HepG2 (cell line): ENCODE results near the gene FMNL2. TPM values are rescaled to one million over a fixed set of nuclear protein-coding genes. Genes with fewer than 3 reads are reported as not detected.

Experiments
- ATAC-seq: fragments of 200-7000 bp; cut with Tn5 transposase; 3 replicates; pipeline ENCODE4 v1.9.1; 2020; ENCODE audit warnings: mild to moderate bottlenecking, moderate library complexity
- BruUV-seq: library from RNA; stranded (reverse); fragments of 400-500 nt; replicated peaks from 2 replicates; lab custom pipeline; 2021; lab: Mats Ljungman, UMichigan
- CTCF ChIA-PET: fragments of 300-600 bp; formaldehyde crosslinking; extraction: SDS; loops from one replicate; lab custom pipeline; 2021; ENCODE audit warnings: low total read pairs, inconsistent platforms, low intra/inter-chr PET ratio; lab: Yijun Ruan, JAX
- POLR2A ChIA-PET: fragments of 350-600 bp; sonication (Branson Sonifier 250); formaldehyde crosslinking; loops from one replicate; lab custom pipeline; 2020; ENCODE audit warnings: antibody characterized with exemption, inconsistent platforms; lab: Yijun Ruan, JAX
- DNase-seq: peaks from one replicate; pipeline ENCODE4 v3.0.0-alpha.2; 2015; ENCODE audit warnings: low spot score
- FAIRE-seq: peaks from 3 replicates; lab custom pipeline; 2011; peaks lifted over from hg19 to GRCh38; lab: Jason Lieb, UNC
- H2AFZ ChIP-seq: one replicate; pipeline ENCODE4 v1.6.1; 2011; ENCODE audit warnings: low read length, inconsistent platforms
- H3K27ac ChIP-seq: fragments of 300-600 bp; 3 replicates; pipeline ENCODE4 v1.8.0; 2011; ENCODE audit warnings: mixed run types, mild to moderate bottlenecking, mixed read lengths, low read length, inconsistent platforms; ENCODE audit not compliant: insufficient read depth; ENCODE audit errors: extremely low read length
- H3K27me3 ChIP-seq, 2 experiments: fragments of 200-600 bp in 1 of 2; 2 replicates in 1 of 2; 3 replicates in 1 of 2; pipeline versions ENCODE4 v1.6.0 to v1.8.0; 2011; ENCODE audit warnings: low read length in 2 of 2, mild to moderate bottlenecking in 2 of 2, moderate library complexity in 2 of 2, inconsistent platforms in 1 of 2; ENCODE audit not compliant: insufficient read depth in 2 of 2, control insufficient read depth in 1 of 2
- H3K36me3 ChIP-seq, 2 experiments: fragments of 200-600 bp in 1 of 2; replicated peaks in 1 of 2; 2 replicates in 1 of 2; 3 replicates in 1 of 2; pipeline versions ENCODE4 v1.5.1 to v1.8.0; 2011; ENCODE audit warnings: low read length in 2 of 2, inconsistent platforms in 1 of 2; ENCODE audit not compliant: insufficient read depth in 2 of 2, control insufficient read depth in 1 of 2
- H3K4me1 ChIP-seq: 2 replicates; pipeline ENCODE4 v1.5.1; 2012; ENCODE audit warnings: low read length, inconsistent platforms; ENCODE audit not compliant: insufficient read depth
- H3K4me2 ChIP-seq: 2 replicates; pipeline ENCODE4 v1.6.0; 2011; ENCODE audit warnings: low read depth, low read length, inconsistent platforms
- H3K4me3 ChIP-seq, 3 experiments: fragments of 200-600 bp in 1 of 3; sonication (generic), shearing (Covaris generic) in 1 of 3; replicated peaks in 1 of 3; 2 replicates each; pipeline ENCODE4 v1.5.1; 2011 to 2016; ENCODE audit warnings: low read length in 3 of 3, inconsistent platforms in 2 of 3, low read depth in 2 of 3, mild to moderate bottlenecking in 2 of 3, control low read depth in 1 of 3, mixed read lengths in 1 of 3; ENCODE audit not compliant: insufficient read depth in 1 of 3
- H3K79me2 ChIP-seq: one replicate; pipeline ENCODE4 v1.6.1; 2011; ENCODE audit warnings: low read length, inconsistent platforms; ENCODE audit not compliant: insufficient read depth
- H3K9ac ChIP-seq: 2 replicates; pipeline ENCODE4 v1.6.0; 2011; ENCODE audit warnings: mild to moderate bottlenecking, low read depth, low read length, inconsistent platforms; ENCODE audit not compliant: insufficient read depth
- H3K9me3 ChIP-seq: 2 replicates; pipeline ENCODE4 v1.5.1; 2012; ENCODE audit warnings: mild to moderate bottlenecking, low read length
- H4K20me1 ChIP-seq: 2 replicates; pipeline ENCODE4 v1.6.0; 2011; ENCODE audit warnings: inconsistent platforms, mild to moderate bottlenecking, low read length, moderate library complexity; ENCODE audit not compliant: insufficient read depth
- FOSL2 ChIP-seq: sonication (generic); formaldehyde crosslinking; IDR thresholded peaks from 2 replicates; pipeline ENCODE4 v1.4.0; 2020; ENCODE audit warnings: missing genetic modification reagents
- PHF20 ChIP-seq: sonication (generic); formaldehyde crosslinking; IDR thresholded peaks from 2 replicates; pipeline ENCODE4 v1.5.0; 2020; ENCODE audit warnings: mild to moderate bottlenecking, missing genetic modification reagents
- SAFB2 ChIP-seq: sonication (generic); formaldehyde crosslinking; IDR thresholded peaks from 2 replicates; pipeline ENCODE4 v1.5.1; 2020; ENCODE audit warnings: missing genetic modification reagents, low read depth, mild to moderate bottlenecking, borderline replicate concordance
- SIN3B ChIP-seq: fragments of 150-350 bp; IDR thresholded peaks from 2 replicates; pipeline ENCODE4 v1.6.1; 2014; ENCODE audit warnings: low read length
- ZBTB21 ChIP-seq: sonication (generic); formaldehyde crosslinking; IDR thresholded peaks from 2 replicates; pipeline ENCODE4 v1.4.0; 2020; ENCODE audit warnings: missing genetic modification reagents
- ZNF263 ChIP-seq: sonication (generic); formaldehyde crosslinking; IDR thresholded peaks from 2 replicates; pipeline ENCODE4 v1.4.0; 2020; ENCODE audit warnings: missing genetic modification reagents
- ZNF446 ChIP-seq: sonication (generic); formaldehyde crosslinking; IDR thresholded peaks from 2 replicates; pipeline ENCODE4 v1.5.0; 2020; ENCODE audit warnings: mild to moderate bottlenecking, missing genetic modification reagents
- WGBS: methylation state at CpG from one replicate; pipeline ENCODE4 v1.1.6; 2017; ENCODE audit warnings: low lambda C conversion rate; 5-methylcytosine and 5-hydroxymethylcytosine counted together
- in situ Hi-C: cut with HindIII; loops from 2 replicates; pipeline ENCODE4 v1.10.0; 2017; ENCODE audit warnings: low pct_unique_long_range_greater_than_20kb; ENCODE audit not compliant: extremely low pct_ligation_motif_present
- intact Hi-C: fragments of 100-400 bp; cut with micrococcal nuclease; formaldehyde crosslinking; loops from one replicate; pipeline ENCODE4 v1.10.0; 2022; ENCODE audit not compliant: unreplicated experiment
- polyA plus RNA-seq, 8 experiments: library from polyadenylated mRNA; depleted of rRNA in 3 of 8; stranded (reverse) in 7 of 8; unstranded in 1 of 8; fragments of >200 nt; fragmentation: Illumina TruSeq in 4 of 8; extraction: Trizol in 4 of 8; gene quantifications; 2 replicates each; pipeline versions ENCODE4 v1.2.1 to v1.2.3, GENCODE V29; 2011 to 2016; ENCODE audit warnings: low read depth in 4 of 8, missing spikeins in 1 of 8, mixed read lengths in 1 of 8; ENCODE audit not compliant: insufficient read depth in 1 of 8
- total RNA-seq, 5 experiments: library from RNA; depleted of rRNA; stranded (reverse); fragments of >200 nt; fragmentation: Illumina TruSeq; extraction: Trizol; gene quantifications; 2 replicates each; pipeline ENCODE4 v1.2.3, GENCODE V29; 2016; ENCODE audit warnings: low read depth in 1 of 5

The FMNL2 gene
- total and polyA plus RNA-seq, 2 of the 13 experiments (the other 11 are each of a cell fraction or from before 2014, with no cell fraction given) = 66.5 to 67.7 TPM

DNA sequence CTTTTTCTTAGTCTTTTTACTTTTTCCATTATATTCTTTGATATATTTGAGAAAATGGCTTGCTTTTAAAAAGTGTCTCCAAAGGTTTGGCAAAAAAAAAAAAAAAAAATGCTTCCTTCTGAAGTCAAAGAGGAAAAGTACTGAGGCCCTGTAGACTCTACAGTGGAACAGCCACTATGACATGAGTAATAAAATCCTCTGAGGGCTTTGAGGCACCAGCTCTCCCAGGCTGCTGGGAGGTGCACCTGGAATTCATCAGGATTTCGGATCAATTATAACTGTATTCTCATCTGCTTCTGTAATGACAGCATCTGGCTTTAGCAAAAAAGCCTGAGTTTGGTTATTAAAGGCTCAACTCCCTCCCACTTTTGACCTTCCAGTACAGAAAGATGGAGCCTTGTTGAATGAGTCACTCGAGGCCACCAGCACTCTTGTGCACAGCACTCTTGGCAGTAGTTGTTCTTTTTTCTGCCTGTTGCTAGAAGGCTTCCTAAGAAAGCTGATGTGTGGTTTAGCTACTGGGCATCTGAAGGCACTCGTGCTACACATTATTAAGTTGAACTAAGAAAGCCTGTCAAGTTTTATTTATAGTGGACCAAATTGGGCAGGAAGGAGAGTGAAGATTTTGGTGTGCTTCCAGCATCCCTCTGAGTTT is 251.0 kb downstream of the FMNL2 start:
- Histone ChIP-seq H3K4me3 (no peak overlapping the region), H3K4me2 (no peak overlapping the region), H3K9ac (no peak overlapping the region), H2AFZ (no peak overlapping the region), H3K36me3 (peaks cover 22 to 69% of the 10 kb centered on the region in 2 experiments), H3K9me3 (no peaks in the 10 kb centered on the region), H3K27me3 (no peaks in the 10 kb centered on the region), H4K20me1 (no peaks in the 10 kb centered on the region), H3K79me2 (no peaks in the 10 kb centered on the region), H3K4me1 (no peaks in the 10 kb centered on the region), H3K27ac (no peak overlapping the region)
- intact Hi-C loops (no loop called here), in situ Hi-C loops (no loop called here)
- no peak for FAIRE-seq
- POLR2A ChIA-PET = no interaction called here
- no TSS peak for BruUV-seq
- DNase-seq = peak; percentile 18
- whole genome bisulfite sequencing = 86% methylated on average over 3 of the region's 3 CpGs
- no peak for ATAC-seq
- TF ChIP-seq ZNF446 (no peak), PHF20 (CRISPR knock-in tag) (no peak), SIN3B (no peak), FOSL2 (peak; percentile 28; the same call in 1 of the 2 replicates), ZNF263 (CRISPR knock-in tag) (no peak)
- CTCF ChIA-PET = no interaction called here

DNA sequence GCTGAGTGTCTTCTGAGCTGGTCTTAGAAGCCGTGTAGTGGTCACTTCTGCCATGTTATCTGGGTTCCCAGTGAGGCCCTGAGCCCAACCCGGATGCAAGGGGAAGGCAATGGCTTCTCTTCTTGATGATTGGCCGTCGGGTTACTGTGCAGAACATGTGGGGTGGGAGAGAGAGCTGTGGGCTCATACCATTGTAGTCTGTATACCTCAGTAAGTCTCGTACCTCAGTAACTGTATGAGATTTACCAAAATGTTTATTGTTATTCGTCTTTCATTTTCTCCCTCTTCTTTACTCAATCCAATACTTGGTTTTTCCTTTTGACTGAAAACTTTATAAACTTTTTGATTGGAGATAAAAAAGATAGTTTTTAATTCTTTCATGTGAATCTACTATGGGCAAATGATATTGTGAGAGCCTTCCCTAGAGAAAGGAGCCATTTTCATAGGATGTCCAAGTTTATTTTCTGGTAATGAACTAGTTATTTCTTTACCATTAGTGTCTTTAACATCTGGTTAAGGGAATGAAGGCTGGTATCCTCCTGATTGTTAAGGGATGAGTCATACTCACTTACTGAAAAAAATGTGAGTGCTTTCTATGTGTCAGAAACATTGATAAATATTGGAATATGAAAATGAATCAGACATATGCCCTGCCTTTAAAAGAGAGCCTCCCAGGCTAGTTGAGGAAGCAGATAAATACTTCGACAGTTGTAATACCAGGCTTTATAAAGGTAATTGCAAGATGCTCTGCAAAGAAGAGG is 252.4 kb downstream of the FMNL2 start:
- DNase-seq = no peak
- BruUV-seq = no TSS peak
- in situ Hi-C loops = no loop called here
- FAIRE-seq = no peak
- peaks cover 18 to 63% of the 10 kb centered on the region in 2 experiments for H3K36me3 ChIP-seq
- no peak overlapping the region for H3K4me3 ChIP-seq
- ChIA-PET CTCF (no interaction called here), POLR2A (no interaction called here)
- H4K20me1 ChIP-seq = no peaks in the 10 kb centered on the region
- 88% methylated on average over 7 of the region's 7 CpGs for WGBS
- H3K27ac ChIP-seq = no peak overlapping the region
- H3K27me3 ChIP-seq = no peaks in the 10 kb centered on the region
- TF ChIP-seq ZBTB21 (CRISPR knock-in tag) = no peak
- TF ChIP-seq SAFB2 (CRISPR knock-in tag) = no peak
- ATAC-seq = no peak; the same call in 2 of the 3 replicates
- H3K9ac ChIP-seq = no peak overlapping the region
- intact Hi-C loops = no loop called here
- H3K4me1 ChIP-seq = no peaks in the 10 kb centered on the region
- H3K9me3 ChIP-seq = no peaks in the 10 kb centered on the region
- H3K79me2 ChIP-seq = no peaks in the 10 kb centered on the region
- no peak overlapping the region for H2AFZ ChIP-seq
- no peak overlapping the region for H3K4me2 ChIP-seq
